H1 (cell line): ENCODE data around the gene HDLBP. TPM values are rescaled to one million over a fixed set of nuclear protein-coding genes. Genes with fewer than 3 reads are reported as not detected.

Experiments used
- EZH2 ChIP-seq: fragments of 200-600 bp; sonication (generic); IDR thresholded peaks from 2 replicates; pipeline ENCODE4 v1.7.1; 2012; ENCODE audit warnings: low read depth, mild to moderate bottlenecking, moderate library complexity, low read length, inconsistent platforms; ENCODE audit not compliant: severe bottlenecking
- JUND ChIP-seq: IDR thresholded peaks from 2 replicates; pipeline ENCODE4 v1.6.1; 2011; ENCODE audit warnings: mild to moderate bottlenecking, improper control_type of control experiment, low read length
- SIX5 ChIP-seq: IDR thresholded peaks from 2 replicates; pipeline ENCODE4 v1.6.1; 2011; ENCODE audit warnings: mild to moderate bottlenecking, low read depth, low read length
- polyA plus RNA-seq, 7 experiments: library from polyadenylated mRNA; depleted of rRNA in 3 of 7; stranded (reverse) in 5 of 7; unstranded in 2 of 7; fragments of >200 nt in 5 of 7; fragments of 200-250 nt in 2 of 7; gene quantifications; 1 replicate in 5 of 7; 2 replicates in 1 of 7; 4 replicates in 1 of 7; pipeline versions ENCODE4 v1.2.1 to v1.2.3, GENCODE V29; 2011 to 2013; ENCODE audit warnings: missing spikeins in 2 of 7, mixed read lengths in 2 of 7
- total RNA-seq: library from RNA; stranded (reverse); fragmentation: NEBNext Ultra II Directional; extraction: Animal tissue kit (Norgen Biotek cat#: 25700); gene quantifications from 2 replicates; pipeline ENCODE4 v1.2.1, GENCODE V29; 2021

Gene HDLBP
- total and polyA plus RNA-seq, 2 of the 8 experiments (the other 6 are each of a cell fraction or from before 2014, with no cell fraction given), result 185 to 360 TPM

GRCh38 chr2:241204490-241204889 is 111.0 kb downstream of the HDLBP start (continued):
- no peak for TF ChIP-seq EZH2
- TF ChIP-seq SIX5, result no peak
- TF ChIP-seq JUND, result no peak
- TF ChIP-seq, all 59 proteins: peak for 0
